Fibroblast of lung (primary cell): ENCODE measurements around the gene SLC4A5.

Source experiments
- CTCF ChIP-seq, 2 donors: IDR thresholded peaks in 1 of 2; conservative IDR thresholded peaks in 1 of 2; 1 replicate in 1 of 2; 2 replicates in 1 of 2; pipeline ENCODE4 v1.5.1; 2011 to 2012; ENCODE audit warnings: low read length in 2 of 2, control low read depth in 1 of 2, inconsistent platforms in 1 of 2, low read depth in 1 of 2, mild to moderate bottlenecking in 1 of 2
- EZH2 ChIP-seq: IDR thresholded peaks from 2 replicates; pipeline ENCODE4 v1.5.1; 2012; ENCODE audit warnings: low read length, control low read depth, mild to moderate bottlenecking; ENCODE audit errors: missing control alignments

- TF ChIP-seq CTCF (conservative IDR thresholded peaks at IDR 0.05 in 1 of 2, IDR thresholded peaks at IDR 0.05 in 1 of 2; ENCODE audit: low read depth in 1 of 2, low read length in 2 of 2) (no peak), EZH2 (no peak)
These were observed 25.5 kb downstream of the SLC4A5 start for GRCh38 chr2:74317701-74318100.
